Nucleus accumbens (tissue), 56 donors: ENCODE measurements around the gene UBL4A.

Experiments
- DNase-seq, 56 donors: peaks; one replicate each; lab custom pipeline; 2025; lab: John Stamatoyannopoulos, UW

The UBL4A gene

GRCh38 chrX:154486396-154487207, at the start of gene UBL4A:
Gene UBL4A (minus strand): TSS chrX:154486615. CDS start chrX:154486584, 31 bp downstream.
- peak in 30 of 56 donors; percentile 1 to 64 (median 26) for DNase-seq

- DNase-seq: no peak
These were observed 49.5 kb upstream of the UBL4A start for GRCh38 chrX:154535892-154536291.

GRCh38 chrX:154534526-154535322, 48.3 kb upstream of the UBL4A start:
- peak in 53 of 56 donors; percentile 22 to 93 (median 74) for DNase-seq

GRCh38 chrX:154532690-154533089, 46.3 kb upstream of the UBL4A start:
- DNase-seq: no peak

GRCh38 chrX:154531626-154532025, 45.2 kb upstream of the UBL4A start:
- no peak for DNase-seq

- DNase-seq: no peak
These were observed 43.9 kb upstream of the UBL4A start for GRCh38 chrX:154530286-154530685.

GRCh38 chrX:154529206-154529612, 42.8 kb upstream of the UBL4A start:
- DNase-seq: no peak

GRCh38 chrX:154526901-154527675, 40.7 kb upstream of the UBL4A start:
- peak in 50 of 56 donors; percentile 1 to 76 (median 50) for DNase-seq

- no peak for DNase-seq
These were observed 39.4 kb upstream of the UBL4A start for GRCh38 chrX:154525606-154526490.

GRCh38 chrX:154519389-154519788, 33.0 kb upstream of the UBL4A start:
- DNase-seq: no peak

- DNase-seq: peak in 17 of 56 donors; percentile 6 to 58 (median 31)
These were observed 30.8 kb upstream of the UBL4A start for GRCh38 chrX:154517101-154517781.

- peak in 16 of 56 donors; percentile 8 to 58 (median 38) for DNase-seq
These were observed 30.3 kb upstream of the UBL4A start for GRCh38 chrX:154516656-154517100.

- DNase-seq: peak; percentile 26 to 96 (median 89)
These were observed 29.7 kb upstream of the UBL4A start, which contains the start of gene FAM3A for GRCh38 chrX:154515966-154516655. Gene FAM3A (minus strand): TSS chrX:154516232. CDS start chrX:154515772, 460 bp downstream.

- peak in 6 of 56 donors; percentile 11 to 45 (median 20) for DNase-seq
These were observed 28.9 kb upstream of the UBL4A start for GRCh38 chrX:154515090-154515965.

GRCh38 chrX:154513716-154514115, 27.3 kb upstream of the UBL4A start:
- DNase-seq: no peak

- no peak for DNase-seq
These were observed 26.6 kb upstream of the UBL4A start for GRCh38 chrX:154512879-154513553.

- no peak for DNase-seq
These were observed 25.3 kb upstream of the UBL4A start for GRCh38 chrX:154511761-154512160.
